ENCODE results near the gene ZNF621. TPM values are rescaled to one million over a fixed set of nuclear protein-coding genes. Genes with fewer than 3 reads are reported as not detected.
"Not testable (repeated sequence)": the region's sequence is repeated elsewhere in the genome, so short reads cannot be mapped to it uniquely, and the experiment has no call there.

The ZNF621 gene
- total and polyA plus RNA-seq, 2 experiments from 2014 or later: 12.9 to 17.3 TPM

DNA sequence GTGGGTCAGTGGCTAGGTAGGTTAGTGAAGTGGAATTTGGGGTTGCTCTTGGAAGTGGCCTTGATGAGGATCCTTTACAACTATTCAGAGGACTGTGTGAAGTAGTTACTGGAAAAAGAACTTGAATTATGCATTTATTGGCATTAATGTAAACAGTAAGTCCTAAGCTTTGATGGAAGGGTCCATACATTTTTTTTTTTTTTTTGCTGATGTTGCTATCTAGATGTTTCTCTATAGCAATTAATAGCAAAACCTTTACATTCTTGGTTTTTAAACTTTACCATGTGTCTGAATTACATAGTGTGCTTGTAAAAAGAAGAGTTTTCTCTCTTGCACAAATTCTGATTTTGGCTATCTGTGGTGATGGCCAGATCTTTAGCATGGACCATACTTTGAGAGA is 9.5 kb downstream of the ZNF621 start:
- Histone ChIP-seq H3K4me3 (no peak overlapping the region), H3K9me3 (ENCODE audit: low read depth) (no peaks in the 10 kb centered on the region), H3K27me3 (no peaks in the 10 kb centered on the region), H3K4me1 (ENCODE audit: low read depth) (no peaks in the 10 kb centered on the region), H3K36me3 (peaks cover 39% of the 10 kb centered on the region), H3K27ac (no peak overlapping the region)
- no peak for DNase-seq (ENCODE audit: low read depth in 1 of 2, low spot score in 1 of 2)
- TF ChIP-seq, protein P1, sequence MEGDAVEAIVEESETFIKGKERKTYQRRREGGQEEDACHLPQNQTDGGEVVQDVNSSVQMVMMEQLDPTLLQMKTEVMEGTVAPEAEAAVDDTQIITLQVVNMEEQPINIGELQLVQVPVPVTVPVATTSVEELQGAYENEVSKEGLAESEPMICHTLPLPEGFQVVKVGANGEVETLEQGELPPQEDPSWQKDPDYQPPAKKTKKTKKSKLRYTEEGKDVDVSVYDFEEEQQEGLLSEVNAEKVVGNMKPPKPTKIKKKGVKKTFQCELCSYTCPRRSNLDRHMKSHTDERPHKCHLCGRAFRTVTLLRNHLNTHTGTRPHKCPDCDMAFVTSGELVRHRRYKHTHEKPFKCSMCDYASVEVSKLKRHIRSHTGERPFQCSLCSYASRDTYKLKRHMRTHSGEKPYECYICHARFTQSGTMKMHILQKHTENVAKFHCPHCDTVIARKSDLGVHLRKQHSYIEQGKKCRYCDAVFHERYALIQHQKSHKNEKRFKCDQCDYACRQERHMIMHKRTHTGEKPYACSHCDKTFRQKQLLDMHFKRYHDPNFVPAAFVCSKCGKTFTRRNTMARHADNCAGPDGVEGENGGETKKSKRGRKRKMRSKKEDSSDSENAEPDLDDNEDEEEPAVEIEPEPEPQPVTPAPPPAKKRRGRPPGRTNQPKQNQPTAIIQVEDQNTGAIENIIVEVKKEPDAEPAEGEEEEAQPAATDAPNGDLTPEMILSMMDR (IDR thresholded peaks at IDR 0.05; ENCODE audit: low read depth, low read length): no peak

DNA sequence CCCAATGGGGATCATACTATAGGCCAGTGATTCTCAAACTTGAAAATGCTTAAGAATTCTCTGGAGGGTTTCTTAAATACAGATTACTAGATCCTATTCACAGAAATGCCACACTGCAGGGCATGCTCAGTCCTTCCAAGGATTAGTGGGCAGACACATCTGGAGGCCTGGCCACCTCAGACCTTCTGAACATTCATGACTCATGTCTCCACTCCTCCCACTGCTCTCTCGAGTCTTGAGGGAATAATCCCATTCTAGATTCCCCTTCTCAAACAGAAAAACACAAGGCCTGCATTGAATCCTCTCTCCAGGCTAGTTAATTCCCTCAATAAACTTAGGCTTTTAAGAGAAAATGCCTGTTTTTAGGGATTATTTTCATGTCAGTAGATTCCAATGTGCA is 22.1 kb downstream of the ZNF621 start:
- H3K36me3 ChIP-seq: no peaks in the 10 kb centered on the region
- H3K4me3 ChIP-seq: no peak overlapping the region
- TF ChIP-seq, protein P1 (IDR thresholded peaks at IDR 0.05; ENCODE audit: low read depth, low read length): no peak
- no peaks in the 10 kb centered on the region for H3K27me3 ChIP-seq
- peak in 1 of 2 donors; percentile 71 for DNase-seq (ENCODE audit: low read depth in 1 of 2, low spot score in 1 of 2)
- H3K9me3 ChIP-seq (ENCODE audit: low read depth): no peaks in the 10 kb centered on the region
- H3K27ac ChIP-seq: no peak overlapping the region
- no peaks in the 10 kb centered on the region for H3K4me1 ChIP-seq (ENCODE audit: low read depth)

DNA sequence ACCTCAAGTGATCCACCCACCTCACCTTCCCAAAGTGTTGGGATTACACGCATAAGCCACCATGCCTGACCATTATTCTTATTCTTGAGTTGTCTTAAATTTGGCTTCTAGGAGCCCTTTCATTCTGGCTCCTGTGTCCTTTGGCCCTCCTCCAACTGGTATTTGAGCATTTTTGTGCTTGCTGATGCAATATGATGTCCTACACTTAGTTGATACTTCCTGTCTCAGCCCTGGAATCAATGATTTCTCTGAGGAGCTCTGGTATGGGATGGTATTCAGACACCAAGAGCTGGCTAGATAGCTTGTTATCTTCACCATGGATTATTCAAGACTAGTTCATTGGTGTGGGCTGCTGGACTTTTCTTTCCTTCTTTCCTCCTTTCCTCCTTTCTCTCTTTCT is 25.4 kb downstream of the ZNF621 start:
- TF ChIP-seq, protein P1 (IDR thresholded peaks at IDR 0.05; ENCODE audit: low read depth, low read length): no peak
- Histone ChIP-seq H3K4me1 (ENCODE audit: low read depth) (no peaks in the 10 kb centered on the region), H3K27ac (no peak overlapping the region), H3K9me3 (ENCODE audit: low read depth) (no peaks in the 10 kb centered on the region), H3K36me3 (no peaks in the 10 kb centered on the region), H3K4me3 (no peak overlapping the region), H3K27me3 (no peaks in the 10 kb centered on the region)
- DNase-seq (ENCODE audit: low read depth in 1 of 2, low spot score in 1 of 2): peak in 1 of 2 donors; percentile 27

DNA sequence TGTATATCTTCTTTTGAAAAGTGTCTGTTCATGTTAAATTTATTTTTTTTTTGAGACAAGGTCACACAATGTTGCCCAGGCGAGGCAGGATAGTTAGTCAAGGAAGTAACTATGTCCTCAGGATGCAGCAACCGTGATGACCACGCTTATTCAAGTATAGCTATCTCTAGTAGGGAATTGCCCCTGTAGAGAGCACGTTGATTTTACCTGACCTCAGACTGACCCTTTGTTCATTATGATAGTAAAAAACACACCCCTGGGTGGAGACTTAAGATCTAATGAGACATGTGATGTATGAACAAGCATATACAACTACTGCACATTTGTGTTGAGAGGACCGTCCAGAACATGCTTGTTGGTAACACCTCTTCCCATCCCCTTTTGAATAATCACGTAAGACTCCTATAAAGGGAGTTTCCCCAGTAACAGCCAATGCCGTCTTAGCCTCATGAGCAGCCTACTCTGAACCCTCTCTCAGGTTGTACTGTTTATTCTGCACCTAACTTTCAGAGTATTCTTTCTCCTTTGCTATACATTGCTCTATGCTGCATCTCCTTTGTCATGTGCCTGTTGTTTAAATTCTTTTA is 32.9 kb downstream of the ZNF621 start:
- no peaks in the 10 kb centered on the region for H3K36me3 ChIP-seq
- no peak overlapping the region for H3K27ac ChIP-seq
- no peaks in the 10 kb centered on the region for H3K27me3 ChIP-seq
- H3K4me3 ChIP-seq: no peak overlapping the region
- TF ChIP-seq, protein P1 (IDR thresholded peaks at IDR 0.05; ENCODE audit: low read depth, low read length): no peak
- no peaks in the 10 kb centered on the region for H3K4me1 ChIP-seq (ENCODE audit: low read depth)
- DNase-seq (ENCODE audit: low read depth in 1 of 2, low spot score in 1 of 2): peak in 1 of 2 donors; percentile 4
- H3K9me3 ChIP-seq (ENCODE audit: low read depth): no peaks in the 10 kb centered on the region

DNA sequence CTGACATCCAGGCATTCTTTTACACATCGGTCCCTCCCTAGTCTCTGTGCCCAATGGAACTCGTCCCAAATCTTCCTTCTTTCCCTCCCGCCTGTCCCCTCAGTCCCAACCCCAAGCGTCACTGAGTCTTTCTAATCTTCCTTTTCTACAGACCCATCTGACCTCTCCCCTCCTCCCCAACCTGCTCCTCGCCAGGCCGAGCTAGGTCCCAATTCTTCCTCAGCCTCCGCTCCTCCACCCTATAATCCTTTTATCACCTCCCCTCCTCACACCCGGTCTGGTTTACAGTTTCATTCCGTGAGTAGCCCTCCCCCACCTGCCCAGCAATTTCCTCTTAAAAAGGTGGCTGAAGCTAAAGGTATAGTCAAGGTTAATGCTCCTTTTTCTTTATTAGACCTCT is 37.7 kb downstream of the ZNF621 start:
- not testable (repeated sequence) for H3K27me3 ChIP-seq; H3K27ac ChIP-seq; H3K9me3 ChIP-seq (ENCODE audit: low read depth); H3K4me3 ChIP-seq; H3K36me3 ChIP-seq; DNase-seq (ENCODE audit: low read depth in 1 of 2, low spot score in 1 of 2); H3K4me1 ChIP-seq (ENCODE audit: low read depth)

DNA sequence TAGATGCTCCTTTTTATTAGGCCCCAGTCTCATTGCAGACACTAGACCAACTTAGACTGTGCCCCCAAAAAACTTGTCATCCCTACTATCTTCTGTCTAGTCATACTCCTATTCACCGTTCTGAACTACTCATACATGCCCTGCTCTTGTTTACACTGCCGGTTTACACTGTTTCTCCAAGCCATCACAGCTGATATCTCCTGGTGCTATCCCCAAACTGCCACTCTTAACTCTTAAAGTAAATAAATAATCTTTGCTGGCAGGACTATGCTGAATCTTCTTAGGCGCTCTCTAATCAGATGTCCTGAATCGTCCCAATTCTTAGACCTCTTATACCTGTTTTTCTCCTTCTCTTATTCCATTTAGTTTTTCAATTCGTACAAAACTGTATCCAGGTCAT is 40.9 kb downstream of the ZNF621 start:
- H3K27me3 ChIP-seq; H3K4me1 ChIP-seq (ENCODE audit: low read depth); DNase-seq (ENCODE audit: low read depth in 1 of 2, low spot score in 1 of 2); H3K9me3 ChIP-seq (ENCODE audit: low read depth); H3K4me3 ChIP-seq; H3K36me3 ChIP-seq; H3K27ac ChIP-seq: not testable (repeated sequence)

DNA sequence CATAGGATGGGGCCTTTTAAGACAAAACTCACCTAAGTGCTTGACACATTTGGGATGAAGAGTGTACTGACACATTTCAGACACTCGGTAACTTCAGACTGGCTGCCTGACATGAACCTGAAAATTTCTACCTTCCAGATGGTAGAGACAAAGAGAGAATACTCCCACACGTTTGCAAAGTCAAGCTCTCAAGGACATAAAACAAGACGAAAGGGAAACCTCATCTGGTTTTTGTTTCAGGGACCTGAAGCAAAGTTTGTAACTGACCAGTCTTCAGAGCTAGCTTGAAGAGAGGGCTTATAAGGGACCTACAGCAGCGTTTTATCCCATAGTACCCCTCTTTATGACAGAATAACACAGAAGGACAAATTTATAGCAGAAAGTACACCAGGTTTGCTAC is 41.9 kb downstream of the ZNF621 start:
- Histone ChIP-seq H3K27ac (peak overlapping the region; percentile 15), H3K9me3 (ENCODE audit: low read depth) (no peaks in the 10 kb centered on the region), H3K27me3 (no peaks in the 10 kb centered on the region), H3K4me3 (no peak overlapping the region), H3K36me3 (no peaks in the 10 kb centered on the region), H3K4me1 (ENCODE audit: low read depth) (peaks cover under 1% of the 10 kb centered on the region)
- TF ChIP-seq, protein P1 (IDR thresholded peaks at IDR 0.05; ENCODE audit: low read depth, low read length): no peak
- DNase-seq (ENCODE audit: low read depth in 1 of 2, low spot score in 1 of 2): no peak

Measured in cardiac muscle cell (in vitro differentiated cells and primary cell).